Loucy (cell line): ENCODE data around the gene RTEL1.

Experiments used
- H2AFZ ChIP-seq: fragments of 200-600 bp; sonication (generic); 2 replicates; pipeline ENCODE4 v1.6.0; 2016; ENCODE audit warnings: antibody characterized with exemption, mild to moderate bottlenecking, low read length, moderate library complexity
- H3F3A ChIP-seq: fragments of 200-600 bp; 2 replicates; pipeline ENCODE4 v1.6.0; 2016; ENCODE audit warnings: antibody characterized with exemption, low read depth, mild to moderate bottlenecking
- H3K27me3 ChIP-seq: fragments of 200-600 bp; sonication (generic); 2 replicates; pipeline ENCODE4 v1.6.1; 2014; ENCODE audit warnings: low read length, mild to moderate bottlenecking; ENCODE audit not compliant: insufficient read depth, poor library complexity, severe bottlenecking
- H3K36me3 ChIP-seq: fragments of 200-600 bp; sonication (generic); 2 replicates; pipeline ENCODE4 v1.6.1; 2016; ENCODE audit warnings: low read length; ENCODE audit not compliant: insufficient read depth
- H3K4me1 ChIP-seq: fragments of 200-600 bp; sonication (generic); 2 replicates; pipeline ENCODE4 v1.5.1; 2014; ENCODE audit warnings: low read length, mild to moderate bottlenecking; ENCODE audit not compliant: insufficient read depth, poor library complexity, severe bottlenecking
- H3K4me2 ChIP-seq: fragments of 200-600 bp; sonication (generic); 2 replicates; pipeline ENCODE4 v1.6.0; 2014; ENCODE audit warnings: antibody characterized with exemption, low read length, low read depth, mild to moderate bottlenecking; ENCODE audit not compliant: poor library complexity, severe bottlenecking
- H3K4me3 ChIP-seq: fragments of 200-600 bp; sonication (generic); 2 replicates; pipeline ENCODE4 v1.5.1; 2014; ENCODE audit warnings: low read length, mild to moderate bottlenecking, mixed read lengths; ENCODE audit not compliant: poor library complexity, severe bottlenecking
- H3K79me2 ChIP-seq: fragments of 200-600 bp; sonication (generic); 2 replicates; pipeline ENCODE4 v1.6.1; 2014; ENCODE audit warnings: low read length; ENCODE audit not compliant: insufficient read depth
- H3K9ac ChIP-seq: fragments of 200-600 bp; sonication (generic); 2 replicates; pipeline ENCODE4 v1.6.0; 2014; ENCODE audit warnings: mild to moderate bottlenecking, low read depth, low read length, moderate library complexity; ENCODE audit not compliant: poor library complexity, severe bottlenecking
- H3K9me2 ChIP-seq: fragments of 200-600 bp; sonication (generic); replicated peaks from 2 replicates; pipeline ENCODE4 v1.6.1; 2016; ENCODE audit warnings: low read depth, low read length, mixed read lengths
- H3K9me3 ChIP-seq: fragments of 200-600 bp; sonication (generic); 2 replicates; pipeline ENCODE4 v1.6.1; 2014; ENCODE audit warnings: mild to moderate bottlenecking, antibody characterized with exemption, low read length, low read depth; ENCODE audit not compliant: insufficient read depth
- H4K20me1 ChIP-seq: fragments of 200-600 bp; sonication (generic); 2 replicates; pipeline ENCODE4 v1.6.0; 2014; ENCODE audit warnings: antibody characterized with exemption, low read length, mild to moderate bottlenecking; ENCODE audit not compliant: insufficient read depth, poor library complexity, severe bottlenecking
- EZH2phosphoT487 ChIP-seq: fragments of 200-600 bp; IDR thresholded peaks from 2 replicates; pipeline ENCODE4 v1.6.1; 2018; ENCODE audit warnings: antibody characterized with exemption, mild to moderate bottlenecking, moderate library complexity, borderline replicate concordance
- TF ChIP-seq, protein P1 (sequence below): fragments of 200-600 bp; sonication (generic); conservative IDR thresholded peaks from 2 replicates; pipeline ENCODE4 v1.5.1; 2014; ENCODE audit warnings: mild to moderate bottlenecking, antibody characterized with exemption, low read length

RTEL1 gene

DNA sequence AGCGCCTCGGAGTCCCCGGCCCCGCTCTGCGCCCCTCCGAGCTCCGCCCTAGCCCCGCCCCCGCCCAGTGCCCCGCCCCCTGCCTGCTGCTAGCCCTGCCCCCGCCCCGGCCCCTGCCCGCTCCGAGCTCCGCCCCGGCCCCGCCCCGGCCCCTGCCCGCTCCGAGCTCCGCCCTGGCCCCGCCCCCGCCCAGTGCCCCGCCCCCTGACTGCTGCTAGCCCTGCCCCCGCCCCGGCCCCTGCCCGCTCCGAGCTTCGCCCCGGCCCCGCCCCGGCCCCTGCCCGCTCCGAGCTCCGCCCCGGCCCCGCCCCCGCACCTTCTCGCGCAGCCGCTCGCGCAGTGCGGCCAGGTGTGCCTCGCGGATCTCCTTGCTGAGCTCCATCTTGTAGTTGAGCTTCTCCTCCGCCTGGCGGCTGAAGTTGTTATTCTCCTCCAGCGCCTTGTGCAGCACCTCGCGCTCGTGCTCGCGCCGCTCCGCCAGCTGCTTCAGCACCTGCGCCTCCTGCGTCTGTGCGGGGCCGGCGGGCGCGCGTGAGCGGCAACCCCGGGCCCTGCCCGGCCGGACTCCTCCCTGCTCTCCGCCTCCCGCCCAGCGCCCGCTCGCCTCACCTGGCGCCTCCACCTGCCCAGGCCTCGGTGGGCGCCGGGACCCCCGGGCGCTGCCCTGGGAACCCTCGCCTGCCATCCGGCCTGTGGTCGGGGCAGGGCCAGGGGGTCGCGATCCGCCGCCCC is 16.2 kb upstream of the RTEL1 start:
- no peak overlapping the region for H3K4me3 ChIP-seq
- peaks cover 10% of the 10 kb centered on the region for H3F3A ChIP-seq
- H3K9me2 ChIP-seq: no peaks in the 10 kb centered on the region
- H3K4me2 ChIP-seq: peak overlapping the region; percentile 64
- no peaks in the 10 kb centered on the region for H3K9me3 ChIP-seq
- H4K20me1 ChIP-seq: peaks cover 10% of the 10 kb centered on the region
- no peak overlapping the region for H3K9ac ChIP-seq
- no peak overlapping the region for H2AFZ ChIP-seq
- TF ChIP-seq, protein P1, sequence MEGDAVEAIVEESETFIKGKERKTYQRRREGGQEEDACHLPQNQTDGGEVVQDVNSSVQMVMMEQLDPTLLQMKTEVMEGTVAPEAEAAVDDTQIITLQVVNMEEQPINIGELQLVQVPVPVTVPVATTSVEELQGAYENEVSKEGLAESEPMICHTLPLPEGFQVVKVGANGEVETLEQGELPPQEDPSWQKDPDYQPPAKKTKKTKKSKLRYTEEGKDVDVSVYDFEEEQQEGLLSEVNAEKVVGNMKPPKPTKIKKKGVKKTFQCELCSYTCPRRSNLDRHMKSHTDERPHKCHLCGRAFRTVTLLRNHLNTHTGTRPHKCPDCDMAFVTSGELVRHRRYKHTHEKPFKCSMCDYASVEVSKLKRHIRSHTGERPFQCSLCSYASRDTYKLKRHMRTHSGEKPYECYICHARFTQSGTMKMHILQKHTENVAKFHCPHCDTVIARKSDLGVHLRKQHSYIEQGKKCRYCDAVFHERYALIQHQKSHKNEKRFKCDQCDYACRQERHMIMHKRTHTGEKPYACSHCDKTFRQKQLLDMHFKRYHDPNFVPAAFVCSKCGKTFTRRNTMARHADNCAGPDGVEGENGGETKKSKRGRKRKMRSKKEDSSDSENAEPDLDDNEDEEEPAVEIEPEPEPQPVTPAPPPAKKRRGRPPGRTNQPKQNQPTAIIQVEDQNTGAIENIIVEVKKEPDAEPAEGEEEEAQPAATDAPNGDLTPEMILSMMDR: no peak
- TF ChIP-seq EZH2phosphoT487: no peak
- no peaks in the 10 kb centered on the region for H3K27me3 ChIP-seq
- H3K4me1 ChIP-seq: peaks cover 33% of the 10 kb centered on the region
- peaks cover 4% of the 10 kb centered on the region; the same call in 1 of the 2 replicates for H3K36me3 ChIP-seq
- H3K79me2 ChIP-seq: peaks cover 4% of the 10 kb centered on the region; the same call in 1 of the 2 replicates

DNA sequence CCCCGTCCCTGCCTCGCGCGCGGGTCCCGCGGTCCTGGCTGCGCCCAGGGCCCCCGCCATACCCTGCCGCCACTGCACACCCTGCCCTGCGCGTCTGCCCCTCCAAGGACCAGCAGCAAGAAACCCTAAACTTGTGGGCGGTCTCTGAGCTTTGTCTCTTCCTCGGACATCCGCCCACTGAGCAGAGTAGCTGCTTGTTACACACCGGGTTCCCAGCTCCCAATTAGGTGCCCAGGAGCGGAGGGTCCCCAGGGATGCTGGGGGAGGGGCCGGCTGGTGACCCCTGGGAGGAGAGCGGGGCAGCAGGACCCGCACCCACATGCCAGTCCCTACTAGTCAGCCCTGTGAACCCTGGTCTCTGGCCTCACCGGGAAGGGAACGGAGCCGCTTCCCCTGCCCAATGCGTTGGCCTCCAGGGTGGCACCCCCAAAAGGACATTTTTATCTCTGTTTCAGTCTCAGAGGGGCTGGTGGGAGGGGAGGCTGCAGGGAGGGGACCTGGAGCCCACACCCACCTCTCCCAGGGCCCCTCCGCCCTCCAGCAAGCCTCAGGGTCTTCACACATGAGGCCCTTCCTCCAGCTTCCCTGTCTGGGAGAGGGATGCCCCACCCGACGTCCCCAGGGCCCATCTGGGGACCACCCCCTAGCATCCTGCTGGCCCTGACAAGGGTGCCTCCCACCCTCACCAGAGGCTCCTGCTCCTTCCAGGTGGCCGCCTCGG is 15.4 kb upstream of the RTEL1 start:
- peaks cover 4% of the 10 kb centered on the region; the same call in 1 of the 2 replicates for H3K36me3 ChIP-seq
- TF ChIP-seq EZH2phosphoT487: no peak
- TF ChIP-seq, protein P1: no peak
- H3K9me2 ChIP-seq: no peaks in the 10 kb centered on the region
- H4K20me1 ChIP-seq: peaks cover 10% of the 10 kb centered on the region
- peaks cover 27% of the 10 kb centered on the region for H3K4me1 ChIP-seq
- no peak overlapping the region for H3K9ac ChIP-seq
- H3K4me3 ChIP-seq: no peak overlapping the region
- no peaks in the 10 kb centered on the region for H3K9me3 ChIP-seq
- H3F3A ChIP-seq: peaks cover 7% of the 10 kb centered on the region; the same call in 1 of the 2 replicates
- no peak overlapping the region for H3K4me2 ChIP-seq
- no peak overlapping the region for H2AFZ ChIP-seq
- H3K27me3 ChIP-seq: no peaks in the 10 kb centered on the region
- H3K79me2 ChIP-seq: peaks cover 4% of the 10 kb centered on the region; the same call in 1 of the 2 replicates

DNA sequence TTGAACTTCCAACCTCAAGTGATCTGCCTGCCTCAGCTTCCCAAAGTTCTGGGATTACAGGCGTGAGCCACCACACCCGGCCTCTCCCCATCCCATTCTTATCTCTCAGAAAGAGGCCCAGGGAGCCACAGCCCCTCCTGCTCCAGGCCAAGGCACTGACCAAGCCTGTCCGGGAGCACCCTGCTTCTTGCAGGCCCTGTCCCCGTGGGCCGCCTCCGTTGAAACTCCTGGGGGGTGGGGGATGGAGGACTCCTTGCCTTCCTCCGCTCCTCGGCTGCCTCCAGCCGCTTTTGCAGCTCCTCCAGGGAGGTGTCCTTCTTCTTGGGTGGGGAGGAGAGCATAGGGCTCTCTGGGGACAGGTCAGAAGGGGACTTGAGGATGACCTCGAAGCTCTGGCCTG is 14.6 kb upstream of the RTEL1 start:
- H3K36me3 ChIP-seq: peaks cover 4% of the 10 kb centered on the region; the same call in 1 of the 2 replicates
- peaks cover 7% of the 10 kb centered on the region; the same call in 1 of the 2 replicates for H3F3A ChIP-seq
- TF ChIP-seq, protein P1: no peak
- no peak for TF ChIP-seq EZH2phosphoT487
- no peaks in the 10 kb centered on the region for H3K27me3 ChIP-seq
- H4K20me1 ChIP-seq: peaks cover 10% of the 10 kb centered on the region
- H2AFZ ChIP-seq: no peak overlapping the region
- no peaks in the 10 kb centered on the region for H3K9me2 ChIP-seq
- H3K9me3 ChIP-seq: no peaks in the 10 kb centered on the region
- peaks cover 22% of the 10 kb centered on the region for H3K4me1 ChIP-seq
- H3K9ac ChIP-seq: no peak overlapping the region
- no peak overlapping the region for H3K4me3 ChIP-seq
- H3K79me2 ChIP-seq: peaks cover 10% of the 10 kb centered on the region; the same call in 1 of the 2 replicates
- no peak overlapping the region for H3K4me2 ChIP-seq
